Activated B cell treated with CpG ODN at 0.5 μM for 24 hours (primary cell): ENCODE results near the gene ZBTB44. TPM values are rescaled to one million over a fixed set of nuclear protein-coding genes. Genes with fewer than 3 reads are reported as not detected.

Experiments
- ATAC-seq: fragments of 200-7000 bp; cut with Tn5 transposase; one replicate; pipeline ENCODE4 v1.10.0; 2021; ENCODE audit warnings: low read depth, mild to moderate bottlenecking, moderate library complexity
- CTCF ChIA-PET: fragments of 350-600 bp; sonication (Branson Sonifier 250); formaldehyde crosslinking; loops from one replicate; lab custom pipeline; 2021; ENCODE audit warnings: antibody characterized with exemption; lab: Charles Lee
- POLR2A ChIA-PET: fragments of 350-600 bp; sonication (Branson Sonifier 250); formaldehyde crosslinking; loops from one replicate; lab custom pipeline; 2021; ENCODE audit warnings: antibody characterized with exemption; lab: Charles Lee
- DNase-seq: peaks from one replicate; pipeline ENCODE4 v3.0.0; 2022
- H3K27ac Mint-ChIP-seq: one replicate; pipeline ENCODE4 v1.8.0; 2020; ENCODE audit warnings: mixed read lengths
- H3K27me3 Mint-ChIP-seq: one replicate; pipeline ENCODE4 v1.8.0; 2021; ENCODE audit warnings: mixed read lengths
- H3K36me3 Mint-ChIP-seq: one replicate; pipeline ENCODE4 v1.8.0; 2021; ENCODE audit warnings: low read depth, mixed read lengths
- H3K4me1 Mint-ChIP-seq: one replicate; pipeline ENCODE4 v1.8.0; 2021; ENCODE audit warnings: mixed read lengths
- H3K4me3 Mint-ChIP-seq: one replicate; pipeline ENCODE4 v1.8.0; 2020; ENCODE audit warnings: mild to moderate bottlenecking, mixed read lengths
- H3K9me3 Mint-ChIP-seq: one replicate; pipeline ENCODE4 v1.8.0; 2020; ENCODE audit warnings: mixed read lengths
- intact Hi-C: fragments of 100-400 bp; cut with micrococcal nuclease; formaldehyde crosslinking; loops from one replicate; pipeline ENCODE4 v1.15.1; 2024
- total RNA-seq: library from RNA; stranded (reverse); gene quantifications from 2 replicates; pipeline ENCODE4 v1.2.3, GENCODE V29; 2022
- TF ChIP-seq, protein P1 (sequence below): fragments of 200-600 bp; IDR thresholded peaks from one replicate; pipeline ENCODE4 v1.8.0; 2022; ENCODE audit warnings: antibody characterized with exemption, mild to moderate bottlenecking

ZBTB44 gene
- total RNA-seq, 1 donor from 2014 or later: 61.5 TPM

DNA sequence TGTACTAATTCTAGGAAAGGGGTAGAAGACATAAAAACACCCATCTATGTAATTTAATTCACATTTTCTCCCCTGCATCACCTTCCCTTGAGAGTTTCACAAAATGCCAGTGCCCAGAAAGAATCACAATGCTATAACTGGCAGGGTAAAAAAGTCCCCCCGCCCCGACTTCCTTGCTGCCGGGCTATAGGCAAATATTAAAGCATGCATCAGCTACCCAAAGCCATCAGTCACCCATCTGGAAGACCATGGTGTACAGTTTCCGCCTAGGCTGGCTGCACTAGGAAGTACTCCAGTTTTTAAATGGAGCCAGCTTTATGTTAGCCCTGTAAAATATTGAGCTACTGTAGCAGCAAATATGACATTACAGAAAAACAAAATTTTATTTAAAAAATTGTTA, 87.3 kb downstream of the ZBTB44 start:
- DNase-seq (no peak), ATAC-seq (peak; percentile 69)
- H3K36me3 Mint-ChIP-seq: peaks cover 11% of the 10 kb centered on the region
- H3K9me3 Mint-ChIP-seq: no peaks in the 10 kb centered on the region
- TF ChIP-seq, protein P1, sequence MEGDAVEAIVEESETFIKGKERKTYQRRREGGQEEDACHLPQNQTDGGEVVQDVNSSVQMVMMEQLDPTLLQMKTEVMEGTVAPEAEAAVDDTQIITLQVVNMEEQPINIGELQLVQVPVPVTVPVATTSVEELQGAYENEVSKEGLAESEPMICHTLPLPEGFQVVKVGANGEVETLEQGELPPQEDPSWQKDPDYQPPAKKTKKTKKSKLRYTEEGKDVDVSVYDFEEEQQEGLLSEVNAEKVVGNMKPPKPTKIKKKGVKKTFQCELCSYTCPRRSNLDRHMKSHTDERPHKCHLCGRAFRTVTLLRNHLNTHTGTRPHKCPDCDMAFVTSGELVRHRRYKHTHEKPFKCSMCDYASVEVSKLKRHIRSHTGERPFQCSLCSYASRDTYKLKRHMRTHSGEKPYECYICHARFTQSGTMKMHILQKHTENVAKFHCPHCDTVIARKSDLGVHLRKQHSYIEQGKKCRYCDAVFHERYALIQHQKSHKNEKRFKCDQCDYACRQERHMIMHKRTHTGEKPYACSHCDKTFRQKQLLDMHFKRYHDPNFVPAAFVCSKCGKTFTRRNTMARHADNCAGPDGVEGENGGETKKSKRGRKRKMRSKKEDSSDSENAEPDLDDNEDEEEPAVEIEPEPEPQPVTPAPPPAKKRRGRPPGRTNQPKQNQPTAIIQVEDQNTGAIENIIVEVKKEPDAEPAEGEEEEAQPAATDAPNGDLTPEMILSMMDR: no peak
- ChIA-PET POLR2A (no interaction called here), CTCF (no interaction called here)
- intact Hi-C loops: loop anchor here (5.0 kb wide), 1 partner anchor 35 kb away; no protein-coding TSS in a partner anchor
- H3K27me3 Mint-ChIP-seq: no peaks in the 10 kb centered on the region
- no peak overlapping the region for H3K27ac Mint-ChIP-seq
- peaks cover 10% of the 10 kb centered on the region for H3K4me1 Mint-ChIP-seq
- H3K4me3 Mint-ChIP-seq: no peak overlapping the region

DNA sequence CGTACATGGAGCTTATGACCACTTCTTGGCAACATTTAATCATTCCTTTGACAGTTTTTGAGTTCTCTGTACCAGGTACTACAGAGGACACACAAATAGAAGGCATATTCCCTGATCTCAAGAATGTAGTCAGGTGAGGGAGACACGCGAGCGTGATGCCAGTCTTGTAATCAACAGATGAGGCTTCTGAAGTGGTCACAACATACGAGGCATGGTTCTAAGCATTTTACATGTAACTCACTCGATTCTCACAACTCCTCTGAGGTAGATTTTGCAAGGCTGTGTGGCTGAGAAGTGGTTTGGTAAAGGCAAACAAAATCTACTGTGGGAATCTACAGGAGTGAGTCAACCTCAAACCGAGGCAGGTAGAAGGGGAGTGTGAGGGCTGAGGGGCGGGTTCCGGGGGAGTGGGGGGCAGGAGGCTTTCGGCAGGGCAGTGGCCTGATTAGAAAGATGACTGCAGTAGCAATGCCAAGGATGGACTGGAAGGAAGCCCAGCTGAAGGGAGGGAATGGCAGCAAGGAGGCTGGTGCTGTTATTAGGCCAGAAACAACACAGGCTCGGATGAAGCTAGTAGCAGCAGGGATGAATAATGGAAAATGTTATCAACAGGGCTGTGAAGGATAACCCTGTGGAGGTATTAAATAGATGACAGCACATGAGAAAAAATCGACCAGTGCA, 91.3 kb downstream of the ZBTB44 start:
- H3K9me3 Mint-ChIP-seq: no peaks in the 10 kb centered on the region
- intact Hi-C loops: no loop called here
- no peaks in the 10 kb centered on the region for H3K27me3 Mint-ChIP-seq
- CTCF ChIA-PET: no interaction called here
- H3K4me3 Mint-ChIP-seq: no peak overlapping the region
- H3K36me3 Mint-ChIP-seq: peaks cover 2% of the 10 kb centered on the region
- ATAC-seq (no peak), DNase-seq (no peak)
- TF ChIP-seq, protein P1: no peak
- POLR2A ChIA-PET: no interaction called here
- peaks cover 7% of the 10 kb centered on the region for H3K4me1 Mint-ChIP-seq
- no peak overlapping the region for H3K27ac Mint-ChIP-seq

DNA sequence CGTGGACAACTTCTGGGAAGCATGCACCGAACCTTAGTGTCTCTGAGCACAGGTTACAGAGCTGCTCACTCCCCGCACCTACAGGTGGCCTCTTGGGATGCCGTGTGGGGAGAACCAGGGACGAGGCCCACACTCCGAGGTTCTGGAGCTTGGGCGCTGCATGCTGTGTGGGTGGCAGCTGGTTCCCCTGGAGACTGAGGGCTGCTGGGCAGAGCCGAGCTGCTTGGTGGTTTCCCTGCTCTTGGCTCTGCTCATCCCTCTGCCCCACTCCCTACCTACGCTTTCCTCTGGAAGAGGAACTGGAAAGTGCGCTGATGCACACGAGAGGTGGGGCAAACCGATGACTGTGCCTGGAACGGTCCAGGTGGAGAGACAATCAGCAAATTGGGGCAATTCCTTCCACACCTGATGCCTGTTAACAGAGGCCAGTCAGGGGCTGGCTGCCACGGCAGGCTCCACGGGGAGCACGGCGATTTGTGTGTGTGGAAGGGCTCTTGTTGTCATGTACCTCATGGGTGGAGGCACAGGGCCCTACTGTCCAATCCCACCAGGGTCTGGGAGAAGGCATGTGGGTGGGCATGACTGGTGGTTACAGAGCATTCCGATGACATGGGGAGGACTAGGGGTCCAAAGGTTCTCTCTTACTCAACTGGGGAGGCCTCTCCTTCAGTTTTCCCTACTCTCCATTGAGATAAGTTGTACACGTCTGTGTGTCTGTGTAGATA, 94.2 kb downstream of the ZBTB44 start:
- no peak overlapping the region for H3K27ac Mint-ChIP-seq
- POLR2A ChIA-PET: no interaction called here
- DNase-seq: no peak
- H3K36me3 Mint-ChIP-seq: peaks cover 2% of the 10 kb centered on the region
- intact Hi-C loops: no loop called here
- CTCF ChIA-PET: interaction anchor here (1.3 kb wide), 1 partner anchor 642 kb away, joined by 4 read pairs; no protein-coding TSS in a partner anchor
- no peaks in the 10 kb centered on the region for H3K4me1 Mint-ChIP-seq
- no peaks in the 10 kb centered on the region for H3K9me3 Mint-ChIP-seq
- no peak overlapping the region for H3K4me3 Mint-ChIP-seq
- no peaks in the 10 kb centered on the region for H3K27me3 Mint-ChIP-seq
- no peak for ATAC-seq
- TF ChIP-seq, protein P1: no peak

DNA sequence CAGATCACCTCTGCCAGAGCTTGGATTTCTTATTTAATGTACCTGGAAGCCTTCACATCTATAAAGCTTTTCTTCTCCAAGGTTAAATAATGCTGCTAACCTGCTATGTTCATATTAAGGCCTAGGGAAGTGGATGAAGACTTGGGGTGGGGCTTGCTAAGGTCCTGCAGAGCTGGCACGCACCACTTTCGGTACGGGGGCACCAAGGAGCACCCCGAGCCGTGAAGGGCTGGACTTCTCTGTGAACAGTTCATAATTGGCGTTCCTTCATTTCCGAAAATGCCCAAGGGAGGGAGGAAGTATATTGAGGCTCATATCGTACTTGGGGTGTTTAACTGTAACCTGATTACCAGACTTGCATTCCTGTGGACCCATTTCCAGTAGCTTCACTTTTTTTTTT, 95.6 kb downstream of the ZBTB44 start:
- CTCF ChIA-PET: no interaction called here
- POLR2A ChIA-PET: no interaction called here
- Mint-ChIP-seq H3K27ac (no peak overlapping the region), H3K36me3 (no peaks in the 10 kb centered on the region), H3K9me3 (no peaks in the 10 kb centered on the region), H3K27me3 (no peaks in the 10 kb centered on the region), H3K4me3 (no peak overlapping the region), H3K4me1 (no peaks in the 10 kb centered on the region)
- DNase-seq (no peak), ATAC-seq (no peak)
- intact Hi-C loops: no loop called here
- TF ChIP-seq, protein P1: no peak

DNA sequence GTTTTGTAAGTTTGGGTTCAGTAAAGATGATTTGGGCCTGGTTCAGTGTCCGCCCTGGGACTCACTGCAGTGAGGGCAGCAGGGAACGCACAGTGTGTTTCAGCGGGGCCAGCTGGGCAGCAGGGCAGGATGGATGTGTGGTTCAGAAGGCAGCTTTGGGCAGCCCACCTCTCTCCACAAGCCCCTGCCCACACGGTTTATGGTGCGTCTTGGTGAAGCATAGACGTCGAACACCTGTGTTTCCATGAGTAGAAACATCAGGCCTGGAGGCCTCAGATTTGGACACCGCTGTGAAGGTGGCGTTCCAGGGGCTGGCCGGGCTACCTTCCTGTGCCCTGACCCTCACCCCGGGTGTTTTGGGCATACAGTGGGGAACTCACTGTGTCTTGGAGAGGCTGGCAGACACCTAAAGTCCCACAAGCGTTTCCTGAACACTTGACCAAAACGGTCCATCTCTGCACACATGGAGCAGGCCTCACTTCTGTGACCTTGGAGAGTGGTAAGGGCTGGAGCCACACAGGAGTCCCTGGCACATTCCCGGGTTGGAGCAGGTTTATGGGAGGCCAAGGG, 96.1 kb downstream of the ZBTB44 start:
- CTCF ChIA-PET: interaction anchor here (1.1 kb wide), 1 partner anchor 643 kb away, joined by 4 read pairs; no protein-coding TSS in a partner anchor
- ATAC-seq (no peak), DNase-seq (no peak)
- Mint-ChIP-seq H3K27ac (no peak overlapping the region), H3K9me3 (no peaks in the 10 kb centered on the region), H3K4me1 (no peaks in the 10 kb centered on the region), H3K27me3 (no peaks in the 10 kb centered on the region), H3K4me3 (no peak overlapping the region), H3K36me3 (no peaks in the 10 kb centered on the region)
- POLR2A ChIA-PET: no interaction called here
- intact Hi-C loops: no loop called here
- TF ChIP-seq, protein P1: no peak
